HepG2 (cell line): ENCODE results near the gene TSPYL6. TPM values are rescaled to one million over a fixed set of nuclear protein-coding genes. Genes with fewer than 3 reads are reported as not detected.
A peak's percentile ranks its signal among the peaks of the same experiment; 100 is the strongest.
"Not testable (repeated sequence)": the region's sequence is repeated elsewhere in the genome, so short reads cannot be mapped to it uniquely, and the experiment has no call there.

ENCODE experiments used
- ATAC-seq: fragments of 200-7000 bp; cut with Tn5 transposase; 3 replicates; pipeline ENCODE4 v1.9.1; 2020; ENCODE audit warnings: mild to moderate bottlenecking, moderate library complexity
- BruUV-seq: library from RNA; stranded (reverse); fragments of 400-500 nt; replicated peaks from 2 replicates; lab custom pipeline; 2021; lab: Mats Ljungman, UMichigan
- CTCF ChIA-PET: fragments of 300-600 bp; formaldehyde crosslinking; extraction: SDS; loops from one replicate; lab custom pipeline; 2021; ENCODE audit warnings: low total read pairs, inconsistent platforms, low intra/inter-chr PET ratio; lab: Yijun Ruan, JAX
- POLR2A ChIA-PET: fragments of 350-600 bp; sonication (Branson Sonifier 250); formaldehyde crosslinking; loops from one replicate; lab custom pipeline; 2020; ENCODE audit warnings: antibody characterized with exemption, inconsistent platforms; lab: Yijun Ruan, JAX
- DNase-seq: peaks from one replicate; pipeline ENCODE4 v3.0.0-alpha.2; 2015; ENCODE audit warnings: low spot score
- FAIRE-seq: peaks from 3 replicates; lab custom pipeline; 2011; peaks lifted over from hg19 to GRCh38; lab: Jason Lieb, UNC
- H2AFZ ChIP-seq: one replicate; pipeline ENCODE4 v1.6.1; 2011; ENCODE audit warnings: low read length, inconsistent platforms
- H3K27ac ChIP-seq: fragments of 300-600 bp; 3 replicates; pipeline ENCODE4 v1.8.0; 2011; ENCODE audit warnings: mixed run types, mild to moderate bottlenecking, mixed read lengths, low read length, inconsistent platforms; ENCODE audit not compliant: insufficient read depth; ENCODE audit errors: extremely low read length
- H3K27me3 ChIP-seq, 2 experiments: fragments of 200-600 bp in 1 of 2; 2 replicates in 1 of 2; 3 replicates in 1 of 2; pipeline versions ENCODE4 v1.6.0 to v1.8.0; 2011; ENCODE audit warnings: low read length in 2 of 2, mild to moderate bottlenecking in 2 of 2, moderate library complexity in 2 of 2, inconsistent platforms in 1 of 2; ENCODE audit not compliant: insufficient read depth in 2 of 2, control insufficient read depth in 1 of 2
- H3K36me3 ChIP-seq, 2 experiments: fragments of 200-600 bp in 1 of 2; replicated peaks in 1 of 2; 2 replicates in 1 of 2; 3 replicates in 1 of 2; pipeline versions ENCODE4 v1.5.1 to v1.8.0; 2011; ENCODE audit warnings: low read length in 2 of 2, inconsistent platforms in 1 of 2; ENCODE audit not compliant: insufficient read depth in 2 of 2, control insufficient read depth in 1 of 2
- H3K4me1 ChIP-seq: 2 replicates; pipeline ENCODE4 v1.5.1; 2012; ENCODE audit warnings: low read length, inconsistent platforms; ENCODE audit not compliant: insufficient read depth
- H3K4me2 ChIP-seq: 2 replicates; pipeline ENCODE4 v1.6.0; 2011; ENCODE audit warnings: low read depth, low read length, inconsistent platforms
- H3K4me3 ChIP-seq, 3 experiments: fragments of 200-600 bp in 1 of 3; sonication (generic), shearing (Covaris generic) in 1 of 3; replicated peaks in 1 of 3; 2 replicates each; pipeline ENCODE4 v1.5.1; 2011 to 2016; ENCODE audit warnings: low read length in 3 of 3, inconsistent platforms in 2 of 3, low read depth in 2 of 3, mild to moderate bottlenecking in 2 of 3, control low read depth in 1 of 3, mixed read lengths in 1 of 3; ENCODE audit not compliant: insufficient read depth in 1 of 3
- H3K79me2 ChIP-seq: one replicate; pipeline ENCODE4 v1.6.1; 2011; ENCODE audit warnings: low read length, inconsistent platforms; ENCODE audit not compliant: insufficient read depth
- H3K9ac ChIP-seq: 2 replicates; pipeline ENCODE4 v1.6.0; 2011; ENCODE audit warnings: mild to moderate bottlenecking, low read depth, low read length, inconsistent platforms; ENCODE audit not compliant: insufficient read depth
- H3K9me3 ChIP-seq: 2 replicates; pipeline ENCODE4 v1.5.1; 2012; ENCODE audit warnings: mild to moderate bottlenecking, low read length
- H4K20me1 ChIP-seq: 2 replicates; pipeline ENCODE4 v1.6.0; 2011; ENCODE audit warnings: inconsistent platforms, mild to moderate bottlenecking, low read length, moderate library complexity; ENCODE audit not compliant: insufficient read depth
- ATF7 ChIP-seq, 2 experiments: fragments of 450-650 bp in 1 of 2; sonication (generic) in 1 of 2; formaldehyde crosslinking in 1 of 2; IDR thresholded peaks; 2 replicates each; pipeline versions ENCODE4 v1.4.0 to v1.6.1; 2016 to 2020; ENCODE audit warnings: antibody characterized with exemption in 1 of 2, mild to moderate bottlenecking in 1 of 2, missing genetic modification reagents in 1 of 2
- CEBPB ChIP-seq: IDR thresholded peaks from 2 replicates; pipeline ENCODE4 v1.6.1; 2011; ENCODE audit warnings: low read depth, low read length, improper control_type of control experiment, borderline replicate concordance
- CREB1 ChIP-seq, 2 experiments: fragments of 450-650 bp in 1 of 2; IDR thresholded peaks; 2 replicates each; pipeline ENCODE4 v1.6.1; 2016 to 2017; ENCODE audit warnings: control low read depth in 1 of 2, mild to moderate bottlenecking in 1 of 2, missing compliant biosample characterization in 1 of 2, missing genetic modification characterization in 1 of 2
- FOSL2 ChIP-seq: sonication (generic); formaldehyde crosslinking; IDR thresholded peaks from 2 replicates; pipeline ENCODE4 v1.4.0; 2020; ENCODE audit warnings: missing genetic modification reagents
- HNF1A ChIP-seq, 2 experiments: sonication (generic) in 1 of 2; formaldehyde crosslinking in 1 of 2; IDR thresholded peaks; 2 replicates each; pipeline versions ENCODE4 v1.4.0 to v1.6.1; 2016 to 2020; ENCODE audit warnings: borderline replicate concordance in 1 of 2, low read depth in 1 of 2, mild to moderate bottlenecking in 1 of 2, missing genetic modification reagents in 1 of 2
- PHB2 ChIP-seq: fragments of 450-650 bp; IDR thresholded peaks from 2 replicates; pipeline ENCODE4 v1.6.1; 2018; ENCODE audit not compliant: partially characterized antibody
- PHF5A ChIP-seq: IDR thresholded peaks from one replicate; pipeline ENCODE4 v1.6.1; 2018; ENCODE audit warnings: low read depth, missing genetic modification reagents; ENCODE audit not compliant: unreplicated experiment
- ZNF431 ChIP-seq: sonication (generic); formaldehyde crosslinking; IDR thresholded peaks from 2 replicates; pipeline ENCODE4 v1.9.0; 2022; ENCODE audit warnings: missing genetic modification reagents, low read depth, mild to moderate bottlenecking, borderline replicate concordance
- ZNF501 ChIP-seq: sonication (generic); formaldehyde crosslinking; IDR thresholded peaks from 2 replicates; pipeline ENCODE4 v1.5.1; 2020; ENCODE audit warnings: mild to moderate bottlenecking, moderate library complexity, missing genetic modification reagents
- WGBS: methylation state at CpG from one replicate; pipeline ENCODE4 v1.1.6; 2017; ENCODE audit warnings: low lambda C conversion rate; 5-methylcytosine and 5-hydroxymethylcytosine counted together
- in situ Hi-C: cut with HindIII; loops from 2 replicates; pipeline ENCODE4 v1.10.0; 2017; ENCODE audit warnings: low pct_unique_long_range_greater_than_20kb; ENCODE audit not compliant: extremely low pct_ligation_motif_present
- intact Hi-C: fragments of 100-400 bp; cut with micrococcal nuclease; formaldehyde crosslinking; loops from one replicate; pipeline ENCODE4 v1.10.0; 2022; ENCODE audit not compliant: unreplicated experiment
- polyA plus RNA-seq, 8 experiments: library from polyadenylated mRNA; depleted of rRNA in 3 of 8; stranded (reverse) in 7 of 8; unstranded in 1 of 8; fragments of >200 nt; fragmentation: Illumina TruSeq in 4 of 8; extraction: Trizol in 4 of 8; gene quantifications; 2 replicates each; pipeline versions ENCODE4 v1.2.1 to v1.2.3, GENCODE V29; 2011 to 2016; ENCODE audit warnings: low read depth in 4 of 8, missing spikeins in 1 of 8, mixed read lengths in 1 of 8; ENCODE audit not compliant: insufficient read depth in 1 of 8
- total RNA-seq, 5 experiments: library from RNA; depleted of rRNA; stranded (reverse); fragments of >200 nt; fragmentation: Illumina TruSeq; extraction: Trizol; gene quantifications; 2 replicates each; pipeline ENCODE4 v1.2.3, GENCODE V29; 2016; ENCODE audit warnings: low read depth in 1 of 5
- TF ChIP-seq, protein P1 (sequence below): sonication (generic); formaldehyde crosslinking; conservative IDR thresholded peaks from 2 replicates; pipeline ENCODE4 v1.4.0; 2020; ENCODE audit warnings: missing genetic modification reagents

Gene TSPYL6
- total and polyA plus RNA-seq, 2 of the 13 experiments (the other 11 are each of a cell fraction or from before 2014, with no cell fraction given): 0.03 TPM; not detected in 1

GRCh38 chr2:54265081-54265480 is 9.1 kb upstream of the TSPYL6 start:
- intact Hi-C loops, FAIRE-seq, DNase-seq, POLR2A ChIA-PET, ATAC-seq, H4K20me1 ChIP-seq, BruUV-seq, H3K79me2 ChIP-seq, H3K9ac ChIP-seq, CTCF ChIA-PET, H2AFZ ChIP-seq, H3K4me2 ChIP-seq, H3K27ac ChIP-seq, H3K27me3 ChIP-seq, H3K4me3 ChIP-seq, in situ Hi-C loops, H3K36me3 ChIP-seq: not testable (repeated sequence)
- H3K9me3 ChIP-seq: peaks cover 11% of the 10 kb centered on the region
- peak; percentile 96 for TF ChIP-seq ZNF431 (CRISPR knock-in tag)
- WGBS: 50% methylated on average over 1 of the region's 1 CpG
- peaks cover 42% of the 10 kb centered on the region for H3K4me1 ChIP-seq

- FAIRE-seq (no peak), ATAC-seq (peak; percentile 97), DNase-seq (peak; percentile 72)
- peaks cover 47% of the 10 kb centered on the region for H3K4me1 ChIP-seq
- peaks cover 11% of the 10 kb centered on the region for H3K9me3 ChIP-seq
- no peaks in the 10 kb centered on the region for H3K27me3 ChIP-seq
- CTCF ChIA-PET: no interaction called here
- 73% methylated on average over 2 of the region's 2 CpGs for WGBS
- H3K4me3 ChIP-seq: no peak overlapping the region
- H3K27ac ChIP-seq: peak overlapping the region; percentile 44
- H3K36me3 ChIP-seq: no peaks in the 10 kb centered on the region
- H3K79me2 ChIP-seq: no peaks in the 10 kb centered on the region
- no peaks in the 10 kb centered on the region for H4K20me1 ChIP-seq
- POLR2A ChIA-PET: interaction anchor here (1.5 kb wide), 1 partner anchor 218 kb away, joined by 3 read pairs; no protein-coding TSS in a partner anchor
- no peak overlapping the region for H2AFZ ChIP-seq
- peak overlapping the region; percentile 43 for H3K4me2 ChIP-seq
- intact Hi-C loops: no loop called here
- in situ Hi-C loops: no loop called here
- no TSS peak for BruUV-seq
- H3K9ac ChIP-seq: 0 out of 2 replicates have a peak overlapping the region, but pooled peaks have one; percentile 16
- TF ChIP-seq CREB1 (IDR thresholded peaks at IDR 0.05) (peak; percentile 72), CREB1 (CRISPR knock-in tag; IDR thresholded peaks at IDR 0.05) (no peak), FOSL2 (CRISPR knock-in tag) (peak; percentile 23; the same call in 1 of the 2 replicates), ATF7 (IDR thresholded peaks at IDR 0.05) (peak; percentile 97), ATF7 (CRISPR knock-in tag; IDR thresholded peaks at IDR 0.05) (no peak), ZNF501 (no peak), PHB2 (no peak), CEBPB (peak; percentile 69; the same call in 1 of the 2 replicates), PHF5A (CRISPR knock-in tag) (no peak), HNF1A (IDR thresholded peaks at IDR 0.05; ENCODE audit: low read depth) (no peak; the same call in 1 of the 2 replicates), HNF1A (CRISPR knock-in tag; IDR thresholded peaks at IDR 0.05; ENCODE audit: borderline replicate concordance) (peak; percentile 42; the same call in 1 of the 2 replicates)
- TF ChIP-seq, protein P1, sequence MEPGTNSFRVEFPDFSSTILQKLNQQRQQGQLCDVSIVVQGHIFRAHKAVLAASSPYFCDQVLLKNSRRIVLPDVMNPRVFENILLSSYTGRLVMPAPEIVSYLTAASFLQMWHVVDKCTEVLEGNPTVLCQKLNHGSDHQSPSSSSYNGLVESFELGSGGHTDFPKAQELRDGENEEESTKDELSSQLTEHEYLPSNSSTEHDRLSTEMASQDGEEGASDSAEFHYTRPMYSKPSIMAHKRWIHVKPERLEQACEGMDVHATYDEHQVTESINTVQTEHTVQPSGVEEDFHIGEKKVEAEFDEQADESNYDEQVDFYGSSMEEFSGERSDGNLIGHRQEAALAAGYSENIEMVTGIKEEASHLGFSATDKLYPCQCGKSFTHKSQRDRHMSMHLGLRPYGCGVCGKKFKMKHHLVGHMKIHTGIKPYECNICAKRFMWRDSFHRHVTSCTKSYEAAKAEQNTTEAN (CRISPR knock-in tag): 0 out of 2 replicates have a peak, but pooled peaks have one; percentile 39
These were observed 6.2 kb upstream of the TSPYL6 start for GRCh38 chr2:54262015-54262765.
